Measurements from ENCODE around the gene TM4SF4.
A peak's percentile ranks its signal among the peaks of the same experiment; 100 is the strongest.

Gene TM4SF4

GRCh38 chr3:149487598-149488197 is 13.2 kb downstream of the TM4SF4 start:
- DNase-seq: peak in 1 of 2 experiments; percentile 12

- peak in 1 of 2 experiments; percentile 19 for DNase-seq
These were observed 14.7 kb downstream of the TM4SF4 start for GRCh38 chr3:149489060-149489690.

- DNase-seq: no peak
These were observed 15.9 kb downstream of the TM4SF4 start for GRCh38 chr3:149490260-149490971.

GRCh38 chr3:149493315-149494021 is 19.0 kb downstream of the TM4SF4 start:
- no peak for DNase-seq

GRCh38 chr3:149494022-149494758 is 19.7 kb downstream of the TM4SF4 start:
- peak; percentile 21 to 48 for DNase-seq

GRCh38 chr3:149494759-149495580 is 20.5 kb downstream of the TM4SF4 start:
- DNase-seq: no peak

GRCh38 chr3:149495581-149496125 is 21.2 kb downstream of the TM4SF4 start:
- DNase-seq: no peak

GRCh38 chr3:149496891-149497290 is 22.4 kb downstream of the TM4SF4 start:
- no peak for DNase-seq

GRCh38 chr3:149497966-149498670 is 23.6 kb downstream of the TM4SF4 start:
- no peak for DNase-seq

- no peak for DNase-seq
These were observed 27.0 kb downstream of the TM4SF4 start for GRCh38 chr3:149501524-149501923.

GRCh38 chr3:149502438-149502837 is 27.9 kb downstream of the TM4SF4 start:
- no peak for DNase-seq

GRCh38 chr3:149506540-149506939 is 32.0 kb downstream of the TM4SF4 start:
- no peak for DNase-seq

- DNase-seq: no peak
These were observed 32.5 kb downstream of the TM4SF4 start for GRCh38 chr3:149506965-149507364.

GRCh38 chr3:149507491-149508324 is 33.2 kb downstream of the TM4SF4 start:
- DNase-seq: no peak

GRCh38 chr3:149509526-149509925 is 35.0 kb downstream of the TM4SF4 start:
- DNase-seq: no peak

- DNase-seq: no peak
These were observed 36.0 kb downstream of the TM4SF4 start for GRCh38 chr3:149510480-149510879.

GRCh38 chr3:149511040-149511626 is 36.6 kb downstream of the TM4SF4 start:
- no peak for DNase-seq

- DNase-seq: peak; percentile 26 to 66
These were observed 37.7 kb downstream of the TM4SF4 start for GRCh38 chr3:149512073-149512782.

- DNase-seq: no peak
These were observed 40.0 kb downstream of the TM4SF4 start for GRCh38 chr3:149514471-149514870.
